ENCODE measurements around the gene ISG20L2. TPM values are rescaled to one million over a fixed set of nuclear protein-coding genes. Genes with fewer than 3 reads are reported as not detected.
"Not testable (repeated sequence)": the region's sequence is repeated elsewhere in the genome, so short reads cannot be mapped to it uniquely, and the experiment has no call there.

Gene ISG20L2
- total RNA-seq, 1 donor from 2014 or later: 23.7 TPM

- peak; percentile 98 for DNase-seq (ENCODE audit: low spot score)
- Mint-ChIP-seq H3K4me1 (ENCODE audit: low read depth) (peaks cover 34% of the 10 kb centered on the region), H3K36me3 (ENCODE audit: low read depth) (peaks cover 6% of the 10 kb centered on the region), H3K27me3 (ENCODE audit: low read depth) (no peaks in the 10 kb centered on the region), H3K9me3 (ENCODE audit: low read depth) (no peaks in the 10 kb centered on the region), H3K27ac (ENCODE audit: unreplicated experiment) (no peak within 1 kb of the TSS), H3K4me3 (ENCODE audit: unreplicated experiment) (no peak within 1 kb of the TSS)
- peak; percentile 42 for TF ChIP-seq CTCF (IDR thresholded peaks at IDR 0.05)
Observed at GRCh38 chr1:156767101-156767878, 38.7 kb upstream of the ISG20L2 start, which contains the start of gene PRCC. Gene PRCC (plus strand): TSS chr1:156767535. CDS start chr1:156767772, 237 bp downstream.

DNA sequence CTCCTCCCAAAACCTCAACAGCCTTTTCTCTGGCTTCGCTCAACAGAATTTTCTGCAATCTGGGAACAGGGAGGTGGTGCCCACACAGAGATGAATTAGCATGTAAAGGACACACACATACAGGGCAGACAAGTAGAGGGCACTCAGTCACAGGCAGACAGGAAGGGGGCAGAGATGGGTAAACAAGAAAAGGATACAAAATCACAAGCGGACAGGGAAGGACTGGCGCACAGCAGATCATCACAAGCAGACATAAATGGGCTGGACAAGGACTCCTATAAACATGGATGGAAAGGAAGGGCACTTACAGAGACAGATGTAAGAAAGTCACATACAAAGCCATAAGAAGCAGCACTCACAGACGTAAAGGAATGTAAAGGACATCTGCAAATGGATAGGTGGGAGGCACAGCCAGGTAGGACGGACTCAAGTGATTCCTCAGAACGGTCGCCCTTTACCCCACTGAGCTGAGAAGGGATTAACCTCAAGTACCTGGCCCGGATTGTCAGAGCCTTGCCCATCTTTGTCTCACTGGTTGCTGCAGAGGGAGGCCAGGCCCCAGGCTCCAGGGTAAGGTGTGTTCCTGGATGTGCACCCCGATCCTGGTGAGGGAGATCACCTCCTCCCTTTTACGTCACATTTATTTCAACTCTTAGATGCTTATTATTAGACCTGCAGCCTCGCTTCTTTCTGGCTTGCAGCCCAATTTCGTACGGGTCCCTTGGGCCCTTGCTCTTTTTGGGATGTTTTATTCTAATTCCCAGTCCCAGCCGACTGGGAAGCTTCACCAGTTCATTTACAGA, 37.9 kb upstream of the ISG20L2 start:
- H3K4me3 Mint-ChIP-seq (ENCODE audit: unreplicated experiment): no peak overlapping the region
- no peak for TF ChIP-seq CTCF (IDR thresholded peaks at IDR 0.05)
- peak; percentile 55 for DNase-seq (ENCODE audit: low spot score)

DNA sequence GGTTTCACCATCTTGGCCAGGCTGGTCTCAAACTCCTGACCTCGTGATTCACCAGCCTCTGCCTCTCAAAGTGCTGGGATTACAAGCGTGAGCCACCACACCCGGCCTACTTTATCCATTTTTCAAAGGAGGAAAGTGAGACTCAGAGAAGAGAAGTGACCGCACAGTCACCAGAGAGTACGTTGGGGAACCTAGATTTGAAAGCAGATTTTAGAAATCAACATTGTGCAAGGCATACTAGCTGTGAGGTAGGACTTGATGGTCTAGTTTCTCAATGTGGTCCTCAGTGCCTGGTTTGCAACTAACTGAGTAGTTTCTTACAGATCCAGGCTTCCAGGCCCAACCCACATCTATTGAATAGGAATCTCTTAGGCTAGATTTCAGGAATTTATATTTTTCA, 37.1 kb upstream of the ISG20L2 start:
- no peaks in the 10 kb centered on the region for H3K9me3 Mint-ChIP-seq (ENCODE audit: low read depth)
- no peak for DNase-seq (ENCODE audit: low spot score)
- H3K4me1 Mint-ChIP-seq (ENCODE audit: low read depth): peaks cover 20% of the 10 kb centered on the region
- TF ChIP-seq CTCF (IDR thresholded peaks at IDR 0.05): no peak
- H3K36me3 Mint-ChIP-seq (ENCODE audit: low read depth): no peaks in the 10 kb centered on the region
- H3K27me3 Mint-ChIP-seq (ENCODE audit: low read depth): no peaks in the 10 kb centered on the region
- H3K4me3 Mint-ChIP-seq (ENCODE audit: unreplicated experiment): no peak overlapping the region
- no peak overlapping the region for H3K27ac Mint-ChIP-seq (ENCODE audit: unreplicated experiment)

More for the DNA sequence above, 37.9 kb upstream of the ISG20L2 start:
- Mint-ChIP-seq H3K36me3 (ENCODE audit: low read depth) (peaks cover 6% of the 10 kb centered on the region), H3K4me1 (ENCODE audit: low read depth) (peaks cover 28% of the 10 kb centered on the region), H3K27ac (ENCODE audit: unreplicated experiment) (no peak overlapping the region), H3K27me3 (ENCODE audit: low read depth) (no peaks in the 10 kb centered on the region), H3K9me3 (ENCODE audit: low read depth) (no peaks in the 10 kb centered on the region)

DNA sequence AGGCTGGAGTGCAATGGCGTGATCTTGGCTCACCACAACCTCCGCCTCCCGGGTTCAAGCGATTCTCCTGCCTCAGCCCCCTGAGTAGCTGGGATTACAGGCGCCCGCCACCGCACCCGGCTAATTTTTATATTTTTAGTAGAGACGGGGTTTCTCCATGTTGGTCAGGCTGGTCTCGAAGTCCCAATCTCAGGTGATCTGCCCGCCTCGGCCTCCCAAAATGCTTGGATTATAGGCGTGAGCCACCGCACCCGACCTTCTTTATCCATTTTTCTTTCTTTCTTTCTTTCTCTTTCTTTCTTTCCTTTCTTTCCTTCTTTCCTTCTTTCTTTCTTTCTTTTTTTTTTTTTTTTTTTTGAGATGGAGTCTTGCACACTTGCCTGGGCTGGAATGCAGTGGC, 36.6 kb upstream of the ISG20L2 start:
- H3K4me1 Mint-ChIP-seq (ENCODE audit: low read depth): peaks cover 17% of the 10 kb centered on the region
- H3K27me3 Mint-ChIP-seq (ENCODE audit: low read depth); H3K4me3 Mint-ChIP-seq (ENCODE audit: unreplicated experiment); H3K9me3 Mint-ChIP-seq (ENCODE audit: low read depth); H3K36me3 Mint-ChIP-seq (ENCODE audit: low read depth); H3K27ac Mint-ChIP-seq (ENCODE audit: unreplicated experiment): not testable (repeated sequence)
- peak; percentile 9 for DNase-seq (ENCODE audit: low spot score)

- peak; percentile 22 for DNase-seq (ENCODE audit: low spot score)
- Mint-ChIP-seq H3K27ac (ENCODE audit: unreplicated experiment) (no peak overlapping the region), H3K9me3 (ENCODE audit: low read depth) (no peaks in the 10 kb centered on the region), H3K4me3 (ENCODE audit: unreplicated experiment) (no peak overlapping the region), H3K4me1 (ENCODE audit: low read depth) (no peaks in the 10 kb centered on the region), H3K27me3 (ENCODE audit: low read depth) (no peaks in the 10 kb centered on the region), H3K36me3 (ENCODE audit: low read depth) (no peaks in the 10 kb centered on the region)
- TF ChIP-seq CTCF (IDR thresholded peaks at IDR 0.05): no peak
Observed at GRCh38 chr1:156760796-156761104, 32.2 kb upstream of the ISG20L2 start.

Measured in chondrocyte (in vitro differentiated cells).